DMS79 (cell line): ENCODE data around the gene CDKN1A.
A peak's percentile ranks its signal among the peaks of the same experiment; 100 is the strongest.

Experiments
- DNase-seq: peaks from one replicate; lab custom pipeline; 2025; lab: John Stamatoyannopoulos, UW

Gene CDKN1A

GRCh38 chr6:36655085-36655724 is 23.3 kb upstream of the CDKN1A start:
- DNase-seq = no peak

GRCh38 chr6:36656441-36656840 is 22.1 kb upstream of the CDKN1A start:
- no peak for DNase-seq

GRCh38 chr6:36657271-36657670 is 21.2 kb upstream of the CDKN1A start:
- DNase-seq = no peak

GRCh38 chr6:36657942-36658544 is 20.5 kb upstream of the CDKN1A start:
- no peak for DNase-seq

GRCh38 chr6:36659271-36659670 is 19.2 kb upstream of the CDKN1A start:
- DNase-seq = no peak

- no peak for DNase-seq
Measured at GRCh38 chr6:36660771-36661471, 17.6 kb upstream of the CDKN1A start.

GRCh38 chr6:36662380-36662779 is 16.1 kb upstream of the CDKN1A start:
- DNase-seq = no peak

- DNase-seq = no peak
Measured at GRCh38 chr6:36662827-36663256, 15.7 kb upstream of the CDKN1A start.

GRCh38 chr6:36663504-36664446 is 14.7 kb upstream of the CDKN1A start:
- DNase-seq = no peak

GRCh38 chr6:36665180-36665579 is 13.3 kb upstream of the CDKN1A start:
- DNase-seq = no peak

- no peak for DNase-seq
Measured at GRCh38 chr6:36666287-36666686, 12.2 kb upstream of the CDKN1A start.

GRCh38 chr6:36666826-36667591 is 11.5 kb upstream of the CDKN1A start:
- DNase-seq = peak; percentile 93

GRCh38 chr6:36668591-36668990 is 9.9 kb upstream of the CDKN1A start:
- no peak for DNase-seq

- no peak for DNase-seq
Measured at GRCh38 chr6:36669002-36669401, 9.5 kb upstream of the CDKN1A start.

- no peak for DNase-seq
Measured at GRCh38 chr6:36670271-36670670, 8.2 kb upstream of the CDKN1A start.

GRCh38 chr6:36671687-36672375 is 6.7 kb upstream of the CDKN1A start:
- peak; percentile 73 for DNase-seq

GRCh38 chr6:36673882-36674281 is 4.6 kb upstream of the CDKN1A start:
- DNase-seq = no peak

- no peak for DNase-seq
Measured at GRCh38 chr6:36674942-36675341, 3.6 kb upstream of the CDKN1A start.

GRCh38 chr6:36676141-36677058 is 2.1 kb upstream of the CDKN1A start:
- DNase-seq = peak; percentile 68
